ENCODE data around the gene MAN1C1.

MAN1C1 gene

GRCh38 chr1:25682059-25682601, 65.5 kb downstream of the MAN1C1 start:
- ATAC-seq (replicated peaks): no peak
- Mint-ChIP-seq H3K27me3 (no peaks in the 10 kb centered on the region), H3K27ac (no peak overlapping the region), H3K4me1 (ENCODE audit: low read depth in 2 of 2) (peaks cover 13 to 18% of the 10 kb centered on the region in 2 donors), H3K36me3 (ENCODE audit: insufficient read depth) (peaks cover 3% of the 10 kb centered on the region), H3K9me3 (no peaks in the 10 kb centered on the region), H3K4me3 (no peak overlapping the region)
- DNase-seq: no peak

GRCh38 chr1:25683177-25683576, 66.6 kb downstream of the MAN1C1 start:
- ATAC-seq (replicated peaks): no peak
- H3K9me3 Mint-ChIP-seq: no peaks in the 10 kb centered on the region
- peaks cover 8 to 13% of the 10 kb centered on the region in 2 donors for H3K4me1 Mint-ChIP-seq (ENCODE audit: low read depth in 2 of 2)
- no peak overlapping the region for H3K27ac Mint-ChIP-seq
- H3K4me3 Mint-ChIP-seq: no peak overlapping the region
- peaks cover 3% of the 10 kb centered on the region for H3K36me3 Mint-ChIP-seq (ENCODE audit: insufficient read depth)
- no peaks in the 10 kb centered on the region for H3K27me3 Mint-ChIP-seq
- DNase-seq: no peak

GRCh38 chr1:25683731-25684130, 67.1 kb downstream of the MAN1C1 start:
- Mint-ChIP-seq H3K4me3 (no peak overlapping the region), H3K27me3 (no peaks in the 10 kb centered on the region), H3K4me1 (ENCODE audit: low read depth in 2 of 2) (peaks cover 7 to 8% of the 10 kb centered on the region in 2 donors), H3K27ac (no peak overlapping the region), H3K36me3 (ENCODE audit: insufficient read depth) (peaks cover 3% of the 10 kb centered on the region), H3K9me3 (no peaks in the 10 kb centered on the region)
- ATAC-seq (replicated peaks): no peak
- DNase-seq: no peak

- Mint-ChIP-seq H3K4me1 (ENCODE audit: low read depth in 2 of 2) (peaks cover 4% of the 10 kb centered on the region in 2 donors), H3K27me3 (no peaks in the 10 kb centered on the region)
- no peak for ATAC-seq (replicated peaks)
Measured at GRCh38 chr1:25684216-25684965, 67.8 kb downstream of the MAN1C1 start.

GRCh38 chr1:25685211-25685750, 68.7 kb downstream of the MAN1C1 start:
- ATAC-seq (replicated peaks): no peak
- no peak overlapping the region for H3K27ac Mint-ChIP-seq
- no peak overlapping the region for H3K4me3 Mint-ChIP-seq
- no peaks in the 10 kb centered on the region for H3K27me3 Mint-ChIP-seq
- DNase-seq: no peak
- H3K36me3 Mint-ChIP-seq (ENCODE audit: insufficient read depth): peaks cover 3% of the 10 kb centered on the region
- no peaks in the 10 kb centered on the region for H3K9me3 Mint-ChIP-seq
- H3K4me1 Mint-ChIP-seq (ENCODE audit: low read depth in 2 of 2): peaks cover 4% of the 10 kb centered on the region in 2 donors

More at GRCh38 chr1:25684216-25684965, 67.8 kb downstream of the MAN1C1 start:
- Mint-ChIP-seq H3K4me3 (no peak overlapping the region), H3K9me3 (no peaks in the 10 kb centered on the region), H3K27ac (no peak overlapping the region), H3K36me3 (ENCODE audit: insufficient read depth) (peaks cover 3% of the 10 kb centered on the region)
- DNase-seq: no peak

- H3K36me3 Mint-ChIP-seq (ENCODE audit: insufficient read depth): peaks cover 3% of the 10 kb centered on the region
- ATAC-seq (replicated peaks): no peak
- H3K27ac Mint-ChIP-seq: no peak overlapping the region
- no peaks in the 10 kb centered on the region for H3K9me3 Mint-ChIP-seq
- no peak overlapping the region for H3K4me3 Mint-ChIP-seq
- DNase-seq: no peak
- no peaks in the 10 kb centered on the region for H3K27me3 Mint-ChIP-seq
- H3K4me1 Mint-ChIP-seq (ENCODE audit: low read depth in 2 of 2): peaks cover 4% of the 10 kb centered on the region in 2 donors
Measured at GRCh38 chr1:25685938-25686665, 69.5 kb downstream of the MAN1C1 start.

GRCh38 chr1:25687221-25688017, 70.8 kb downstream of the MAN1C1 start:
- peaks cover 4% of the 10 kb centered on the region in 2 donors for H3K4me1 Mint-ChIP-seq (ENCODE audit: low read depth in 2 of 2)
- H3K27ac Mint-ChIP-seq: no peak overlapping the region
- DNase-seq: no peak
- H3K4me3 Mint-ChIP-seq: no peak overlapping the region
- no peaks in the 10 kb centered on the region for H3K27me3 Mint-ChIP-seq
- no peaks in the 10 kb centered on the region for H3K9me3 Mint-ChIP-seq
- no peak for ATAC-seq (replicated peaks)
- peaks cover 3% of the 10 kb centered on the region for H3K36me3 Mint-ChIP-seq (ENCODE audit: insufficient read depth)

GRCh38 chr1:25688390-25689119, 72.0 kb downstream of the MAN1C1 start:
- H3K4me3 Mint-ChIP-seq: no peak overlapping the region
- H3K27ac Mint-ChIP-seq: no peak overlapping the region
- ATAC-seq (replicated peaks) (no peak), DNase-seq (no peak)
- no peaks in the 10 kb centered on the region for H3K9me3 Mint-ChIP-seq
- no peaks in the 10 kb centered on the region for H3K36me3 Mint-ChIP-seq (ENCODE audit: insufficient read depth)
- no peaks in the 10 kb centered on the region for H3K27me3 Mint-ChIP-seq
- peaks cover 4 to 7% of the 10 kb centered on the region in 2 donors for H3K4me1 Mint-ChIP-seq (ENCODE audit: low read depth in 2 of 2)

- H3K9me3 Mint-ChIP-seq: no peaks in the 10 kb centered on the region
- peaks cover 4% of the 10 kb centered on the region in 2 donors for H3K4me1 Mint-ChIP-seq (ENCODE audit: low read depth in 2 of 2)
- DNase-seq: no peak
- H3K27ac Mint-ChIP-seq: no peak overlapping the region
- no peaks in the 10 kb centered on the region for H3K27me3 Mint-ChIP-seq
- peak overlapping the region in 1 of 2 donors; percentile 13 for H3K4me3 Mint-ChIP-seq
- H3K36me3 Mint-ChIP-seq (ENCODE audit: insufficient read depth): no peaks in the 10 kb centered on the region
- ATAC-seq (replicated peaks): no peak
Measured at GRCh38 chr1:25689686-25690381, 73.2 kb downstream of the MAN1C1 start.

GRCh38 chr1:25690396-25690956, 73.9 kb downstream of the MAN1C1 start:
- ATAC-seq (replicated peaks): no peak
- H3K4me3 Mint-ChIP-seq: no peak overlapping the region
- H3K9me3 Mint-ChIP-seq: no peaks in the 10 kb centered on the region
- DNase-seq: no peak
- no peaks in the 10 kb centered on the region for H3K27me3 Mint-ChIP-seq
- peaks cover 4% of the 10 kb centered on the region in 2 donors for H3K4me1 Mint-ChIP-seq (ENCODE audit: low read depth in 2 of 2)
- no peak overlapping the region for H3K27ac Mint-ChIP-seq
- no peaks in the 10 kb centered on the region for H3K36me3 Mint-ChIP-seq (ENCODE audit: insufficient read depth)

GRCh38 chr1:25691211-25691610, 74.6 kb downstream of the MAN1C1 start:
- H3K27me3 Mint-ChIP-seq: no peaks in the 10 kb centered on the region
- no peaks in the 10 kb centered on the region for H3K36me3 Mint-ChIP-seq (ENCODE audit: insufficient read depth)
- H3K4me3 Mint-ChIP-seq: no peak overlapping the region
- H3K4me1 Mint-ChIP-seq (ENCODE audit: low read depth in 2 of 2): peaks cover 2 to 7% of the 10 kb centered on the region in 2 donors
- H3K27ac Mint-ChIP-seq: no peak overlapping the region
- ATAC-seq (replicated peaks): no peak
- no peak for DNase-seq
- H3K9me3 Mint-ChIP-seq: no peaks in the 10 kb centered on the region

- ATAC-seq (replicated peaks): no peak
- H3K4me3 Mint-ChIP-seq: no peak overlapping the region
- H3K27me3 Mint-ChIP-seq: no peaks in the 10 kb centered on the region
- peaks cover 2 to 7% of the 10 kb centered on the region in 2 donors for H3K4me1 Mint-ChIP-seq (ENCODE audit: low read depth in 2 of 2)
- no peak overlapping the region for H3K27ac Mint-ChIP-seq
- DNase-seq: no peak
- H3K36me3 Mint-ChIP-seq (ENCODE audit: insufficient read depth): no peaks in the 10 kb centered on the region
- H3K9me3 Mint-ChIP-seq: no peaks in the 10 kb centered on the region
Measured at GRCh38 chr1:25692560-25692959, 76.0 kb downstream of the MAN1C1 start.

All from effector memory CD8-positive, alpha-beta T cell (primary cell).